ENCODE results near the gene PHEX.

DNA sequence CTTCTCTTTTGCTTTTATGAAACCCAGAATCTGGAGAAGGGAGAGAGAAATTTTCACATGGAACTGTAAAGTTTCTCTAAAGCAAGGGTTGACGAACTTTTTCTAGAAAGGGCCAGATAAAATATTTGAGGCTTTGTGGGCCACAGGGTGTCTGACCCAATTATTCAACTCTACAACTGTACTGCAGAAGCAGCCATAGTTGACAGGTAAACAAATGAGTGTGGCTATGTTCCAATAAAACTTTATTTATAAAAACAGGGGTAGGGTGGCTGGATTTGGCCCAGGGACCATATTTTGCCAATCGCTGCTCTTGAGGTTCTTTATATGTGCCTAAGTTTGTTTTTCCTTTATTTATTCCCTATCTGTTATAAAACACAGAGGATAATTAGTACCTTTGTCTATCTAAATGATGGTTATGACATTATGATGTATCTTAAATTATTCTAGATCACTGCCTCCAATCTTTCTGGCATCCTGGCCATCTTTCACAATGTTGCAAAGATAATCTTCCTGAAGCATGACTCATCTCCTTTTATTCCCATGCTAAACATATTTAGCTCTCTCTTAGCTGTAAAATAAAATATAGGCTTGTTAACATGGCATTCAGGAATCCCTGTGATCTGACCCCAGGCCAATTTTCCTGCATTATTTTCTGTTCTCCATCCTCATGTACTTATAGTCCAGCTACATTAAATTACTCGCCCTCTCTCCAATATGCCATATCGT lies 133.8 kb downstream of the PHEX start:
- TF ChIP-seq POLR2A (IDR thresholded peaks at IDR 0.05): no peak
- TF ChIP-seq, protein P1, sequence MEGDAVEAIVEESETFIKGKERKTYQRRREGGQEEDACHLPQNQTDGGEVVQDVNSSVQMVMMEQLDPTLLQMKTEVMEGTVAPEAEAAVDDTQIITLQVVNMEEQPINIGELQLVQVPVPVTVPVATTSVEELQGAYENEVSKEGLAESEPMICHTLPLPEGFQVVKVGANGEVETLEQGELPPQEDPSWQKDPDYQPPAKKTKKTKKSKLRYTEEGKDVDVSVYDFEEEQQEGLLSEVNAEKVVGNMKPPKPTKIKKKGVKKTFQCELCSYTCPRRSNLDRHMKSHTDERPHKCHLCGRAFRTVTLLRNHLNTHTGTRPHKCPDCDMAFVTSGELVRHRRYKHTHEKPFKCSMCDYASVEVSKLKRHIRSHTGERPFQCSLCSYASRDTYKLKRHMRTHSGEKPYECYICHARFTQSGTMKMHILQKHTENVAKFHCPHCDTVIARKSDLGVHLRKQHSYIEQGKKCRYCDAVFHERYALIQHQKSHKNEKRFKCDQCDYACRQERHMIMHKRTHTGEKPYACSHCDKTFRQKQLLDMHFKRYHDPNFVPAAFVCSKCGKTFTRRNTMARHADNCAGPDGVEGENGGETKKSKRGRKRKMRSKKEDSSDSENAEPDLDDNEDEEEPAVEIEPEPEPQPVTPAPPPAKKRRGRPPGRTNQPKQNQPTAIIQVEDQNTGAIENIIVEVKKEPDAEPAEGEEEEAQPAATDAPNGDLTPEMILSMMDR (IDR thresholded peaks at IDR 0.05): no peak
